ENCODE data around the gene GPR148. TPM values are rescaled to one million over a fixed set of nuclear protein-coding genes. Genes with fewer than 3 reads are reported as not detected.
A peak's percentile ranks its signal among the peaks of the same experiment; 100 is the strongest.

Gene GPR148
- total and polyA plus RNA-seq, 2 of the 8 experiments (the other 6 are each of a cell fraction or from before 2014, with no cell fraction given) = 0.05 TPM; not detected in 1

DNA sequence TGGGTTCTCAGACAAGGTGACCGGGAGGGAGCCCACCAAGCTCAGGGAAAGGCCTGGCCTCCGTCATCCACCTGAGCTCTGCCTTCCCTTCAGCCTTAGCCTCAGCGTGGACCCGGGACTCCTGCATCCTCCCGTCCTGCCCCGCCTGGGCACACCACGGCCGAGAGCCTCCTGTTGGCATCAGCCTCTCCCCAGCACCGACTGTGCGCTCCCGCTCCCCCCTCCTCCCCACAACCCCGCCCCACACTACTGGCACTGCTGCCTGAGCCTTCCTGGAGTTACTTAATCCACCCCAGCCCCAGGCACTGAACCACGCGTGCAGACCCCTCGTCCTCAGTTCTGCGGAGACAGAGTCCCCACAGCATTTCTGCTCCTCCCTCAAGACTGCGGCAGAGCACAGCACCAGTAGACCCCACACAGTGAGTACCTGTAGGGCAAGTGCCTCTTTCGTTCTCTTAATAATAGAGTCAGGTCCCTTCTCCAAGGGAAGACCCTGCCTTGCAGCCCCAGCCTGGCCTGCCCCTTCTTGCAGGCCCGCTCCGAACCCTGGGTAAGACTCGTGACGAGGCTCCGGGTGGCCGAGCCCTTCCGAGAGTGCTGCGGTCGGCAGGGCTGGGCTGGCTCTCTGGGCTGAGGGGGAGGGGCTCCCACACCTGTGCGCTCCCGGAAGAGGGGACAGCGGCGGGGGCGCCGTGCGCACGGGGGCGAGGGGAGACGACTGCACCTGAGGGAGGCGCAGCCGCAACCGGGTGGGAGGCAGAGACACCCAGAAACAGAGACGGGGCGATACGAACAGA is 26.6 kb downstream of the GPR148 start, which contains the start of gene AMER3 (continued):
- TF ChIP-seq TAF1 (IDR thresholded peaks at IDR 0.05; ENCODE audit: low read depth, low read length) = 0 out of 2 replicates have a peak, but pooled peaks have one; percentile 14
- no peak for TF ChIP-seq CTBP2 (IDR thresholded peaks at IDR 0.05; ENCODE audit: borderline replicate concordance, insufficient read depth, insufficient read length, low read length)
- no peak for TF ChIP-seq RAD21 (IDR thresholded peaks at IDR 0.05 in 1 of 2, conservative IDR thresholded peaks at IDR 0.05 in 1 of 2; ENCODE audit: low read depth in 2 of 2, low read length in 2 of 2)
- 0 out of 2 replicates have a peak, but pooled peaks have one; percentile 14 for TF ChIP-seq TCF12 (IDR thresholded peaks at IDR 0.05; ENCODE audit: low read depth, low read length)

All from H1 (cell line).